GM18505 (cell line): ENCODE measurements around the gene TSPAN2.

Experiments used
- ATAC-seq: cut with Tn5 transposase; IDR thresholded peaks from one replicate; pipeline ENCODE4 v1.9.1; 2021; ENCODE audit not compliant: unreplicated experiment
- POLR2A ChIP-seq: IDR thresholded peaks from 4 replicates; pipeline ENCODE4 v1.6.1; 2011; ENCODE audit warnings: borderline replicate concordance; ENCODE audit not compliant: insufficient read depth, insufficient read length; ENCODE audit errors: extremely low read depth

The TSPAN2 gene

DNA sequence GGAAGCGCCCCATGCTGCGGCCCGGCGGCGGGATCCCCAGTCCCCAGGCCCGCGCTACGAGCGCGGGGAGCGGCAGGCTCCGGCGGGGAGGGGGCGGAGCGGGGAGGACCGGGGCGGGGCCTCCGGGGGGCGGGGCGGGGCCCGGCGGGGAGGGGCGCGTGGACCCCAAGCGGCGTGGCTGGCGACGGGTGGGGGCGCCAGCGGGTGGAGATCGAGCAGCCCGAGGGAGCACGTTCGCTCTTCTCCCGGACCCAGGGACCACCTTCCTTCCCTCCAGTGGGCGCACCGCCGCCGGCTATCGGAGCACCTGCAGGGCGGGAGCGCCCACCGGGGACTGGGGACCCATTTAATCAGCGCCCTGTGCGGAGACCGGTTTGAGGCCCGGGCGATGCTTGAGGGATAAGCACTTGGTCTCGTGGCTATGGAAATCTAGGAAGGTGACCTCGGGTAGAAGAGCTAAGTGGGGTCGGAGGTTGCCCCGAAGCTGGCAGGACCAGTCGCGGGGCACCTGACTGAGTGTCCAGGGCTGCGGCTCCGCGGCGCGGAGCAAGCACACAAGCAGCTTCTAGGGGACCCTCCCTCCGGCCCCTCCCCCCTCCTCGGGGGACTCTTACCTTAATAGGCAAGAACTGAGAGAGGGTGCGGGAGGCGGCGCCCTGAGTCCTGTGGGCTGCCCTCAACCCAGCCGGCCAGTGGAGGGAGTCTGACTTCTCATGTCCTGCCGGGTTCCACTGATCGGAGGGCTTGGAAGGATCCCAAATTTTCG is at the start of gene TSPAN2:
Gene TSPAN2, minus strand, starts transcription at position 84 of the 766 bp plus-strand sequence. Its CDS starts 71 bp downstream, at position 13.
- ATAC-seq = no peak
- no peak for TF ChIP-seq POLR2A

GRCh38 chr1:115138973-115139372 is 49.7 kb upstream of the TSPAN2 start:
- ATAC-seq = peak; percentile 91
- no peak for TF ChIP-seq POLR2A

- ATAC-seq = no peak
- TF ChIP-seq POLR2A = no peak
Measured at GRCh38 chr1:115138271-115138670, 49.0 kb upstream of the TSPAN2 start.

DNA sequence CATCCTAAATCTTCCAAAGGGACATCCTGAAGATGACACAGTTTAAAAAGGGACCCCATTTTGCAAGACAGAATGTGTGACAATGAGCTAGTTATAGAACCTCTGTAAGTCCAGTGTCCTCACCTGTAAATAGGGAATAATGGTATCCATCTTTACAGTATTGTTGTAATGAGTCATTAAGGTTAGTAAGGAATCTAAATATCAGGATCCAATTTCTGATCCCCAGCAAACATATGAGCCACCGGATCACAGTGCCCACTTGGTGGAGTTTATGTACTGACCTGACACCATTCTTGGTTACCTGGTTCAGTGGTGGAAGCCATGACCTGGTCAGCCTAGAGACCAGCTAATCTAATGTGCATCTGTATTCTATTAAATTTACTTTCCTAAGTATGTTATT is 47.9 kb upstream of the TSPAN2 start:
- ATAC-seq = no peak
- TF ChIP-seq POLR2A = no peak

- ATAC-seq = no peak
- no peak for TF ChIP-seq POLR2A
Measured at GRCh38 chr1:115136706-115137105, 47.4 kb upstream of the TSPAN2 start.

- ATAC-seq = no peak
- no peak for TF ChIP-seq POLR2A
Measured at GRCh38 chr1:115136106-115136505, 46.8 kb upstream of the TSPAN2 start.

DNA sequence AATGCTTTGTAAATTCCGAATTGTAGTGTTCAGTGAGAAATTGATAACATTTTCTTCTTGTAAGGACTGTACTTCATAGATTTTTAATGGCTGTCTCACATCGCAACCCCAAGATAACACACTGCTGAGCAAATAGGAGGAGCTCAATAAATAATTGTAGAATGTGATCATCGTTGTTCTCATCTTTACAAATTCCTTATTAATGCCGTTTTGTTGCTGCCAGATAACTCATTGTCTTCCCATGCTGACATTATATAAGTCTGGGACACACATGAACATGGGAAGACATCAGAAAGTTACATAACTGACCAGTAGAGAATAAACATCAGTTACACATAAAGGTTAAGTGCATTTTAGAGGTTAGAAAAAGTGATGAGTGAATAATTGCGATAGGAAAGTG is 46.4 kb upstream of the TSPAN2 start:
- no peak for ATAC-seq
- TF ChIP-seq POLR2A = no peak

DNA sequence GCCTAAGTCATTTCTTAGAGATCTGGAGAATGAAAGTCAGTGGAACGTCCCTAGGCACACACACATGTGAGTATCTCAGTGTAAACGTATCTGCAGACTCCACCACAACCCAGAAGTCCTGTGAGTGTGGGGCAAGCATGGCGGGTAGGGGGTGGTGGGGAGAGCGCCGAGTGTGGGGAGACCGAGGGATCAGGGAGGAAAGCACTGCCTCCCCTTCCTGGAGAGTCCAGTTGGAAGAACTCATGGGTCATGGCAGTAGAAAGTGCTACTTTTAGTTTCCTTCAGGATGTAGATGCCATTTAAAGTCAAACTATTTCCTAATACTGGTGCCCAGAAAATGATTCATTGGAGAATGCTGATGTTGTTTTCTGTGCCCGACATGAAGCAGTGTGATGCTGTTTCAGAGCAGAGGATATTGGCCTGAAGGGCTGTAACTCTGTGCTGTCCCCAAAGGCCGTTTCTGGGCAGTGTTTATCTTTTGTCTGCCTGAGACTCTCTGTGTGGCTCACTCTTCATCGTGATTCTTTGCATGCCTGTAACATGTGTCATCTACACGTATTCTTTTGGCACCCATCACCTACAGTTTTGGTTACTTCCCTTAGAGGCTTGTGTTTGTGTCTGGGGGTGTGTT is 45.7 kb upstream of the TSPAN2 start:
- ATAC-seq = no peak
- TF ChIP-seq POLR2A = no peak

GRCh38 chr1:115134231-115134630 is 44.9 kb upstream of the TSPAN2 start:
- ATAC-seq = no peak
- no peak for TF ChIP-seq POLR2A

GRCh38 chr1:115133440-115133839 is 44.1 kb upstream of the TSPAN2 start:
- no peak for TF ChIP-seq POLR2A

DNA sequence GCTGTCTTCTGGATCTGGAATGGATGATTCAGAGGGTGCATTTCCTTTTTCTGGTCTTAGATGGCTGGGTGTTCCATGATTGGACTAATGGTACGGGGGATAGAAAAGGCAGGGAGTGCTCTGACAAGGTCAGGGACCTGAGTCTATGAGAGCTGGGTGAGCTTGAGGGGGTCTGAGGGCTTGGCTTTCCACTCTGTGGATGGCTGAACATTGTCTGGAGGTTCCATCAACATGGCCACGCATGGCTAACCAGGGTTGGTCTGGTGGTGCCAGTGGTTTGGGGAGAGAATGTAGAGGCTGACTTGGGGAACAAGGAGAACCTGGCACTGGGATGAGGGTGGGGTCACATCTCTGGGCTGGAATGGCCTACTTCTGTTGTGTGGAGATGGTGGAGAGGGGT is 41.5 kb upstream of the TSPAN2 start:
- ATAC-seq = no peak
- no peak for TF ChIP-seq POLR2A

More at GRCh38 chr1:115133440-115133839, 44.1 kb upstream of the TSPAN2 start:
- ATAC-seq = no peak

DNA sequence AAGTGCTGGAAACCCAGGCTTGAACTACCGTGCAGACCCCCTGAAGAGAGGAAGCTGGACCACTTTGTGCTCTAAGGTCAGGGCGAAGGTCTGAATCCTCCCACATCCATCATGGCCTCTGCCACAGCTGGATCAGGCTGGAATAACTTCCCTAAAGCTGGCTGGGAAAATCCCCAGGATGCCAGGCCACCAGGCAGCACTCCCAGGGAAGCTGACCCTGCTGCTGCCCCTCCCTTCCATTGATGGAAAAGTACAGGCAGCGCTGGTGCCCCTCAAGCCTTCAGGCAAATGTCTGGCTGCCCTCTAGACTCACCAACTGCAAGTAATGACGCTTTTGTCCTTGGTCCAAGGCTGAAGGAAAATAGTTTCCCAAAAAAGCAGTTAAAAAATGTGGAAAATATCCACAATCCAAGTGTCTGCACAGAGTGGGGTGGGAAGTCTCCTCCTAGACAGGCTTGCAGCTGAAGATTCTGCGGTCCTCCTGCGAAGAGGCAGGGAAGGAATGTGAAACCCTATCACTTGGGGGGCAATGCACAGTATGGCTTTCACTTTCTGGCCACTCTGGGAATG is 39.9 kb upstream of the TSPAN2 start:
- no peak for ATAC-seq
- no peak for TF ChIP-seq POLR2A

DNA sequence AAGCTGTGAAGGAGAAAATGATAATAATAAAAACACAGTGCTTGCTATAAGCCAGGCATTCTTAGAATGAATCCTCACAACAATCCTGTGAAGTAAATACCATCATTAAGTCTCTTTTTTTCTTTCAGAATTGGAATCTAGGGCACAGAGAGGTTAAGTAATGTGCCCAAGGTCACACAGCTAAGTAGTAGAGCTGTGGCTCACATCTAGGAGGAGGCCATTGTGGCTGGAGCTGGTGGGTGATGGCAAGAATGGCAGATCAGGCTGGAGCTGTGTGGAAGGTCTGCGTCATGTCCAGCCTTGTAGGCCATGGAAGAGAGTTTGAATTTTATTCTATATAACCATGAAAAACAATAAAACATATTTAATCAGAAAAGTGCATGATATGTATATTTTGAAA is 38.2 kb upstream of the TSPAN2 start:
- no peak for TF ChIP-seq POLR2A
- no peak for ATAC-seq

- TF ChIP-seq POLR2A = no peak
- no peak for ATAC-seq
Measured at GRCh38 chr1:115126516-115126915, 37.2 kb upstream of the TSPAN2 start.
